GM12878 (cell line): ENCODE data around the gene TRAP1. TPM values are rescaled to one million over a fixed set of nuclear protein-coding genes. Genes with fewer than 3 reads are reported as not detected.

Source experiments
- ATAC-seq: fragments of 200-7000 bp; cut with Tn5 transposase; 3 replicates; pipeline ENCODE4 v1.9.1; 2020; ENCODE audit warnings: mild to moderate bottlenecking, moderate library complexity
- BruUV-seq: library from RNA; stranded (reverse); fragments of 400-500 nt; replicated peaks from 2 replicates; lab custom pipeline; 2021; lab: Mats Ljungman, UMichigan
- CTCF ChIA-PET: fragments of 300-600 bp; sonication (Branson Sonifier 250); formaldehyde crosslinking; extraction: SDS; loops from one replicate; lab custom pipeline; 2021; ENCODE audit warnings: inconsistent platforms; lab: Yijun Ruan, JAX
- POLR2A ChIA-PET: fragments of 350-600 bp; formaldehyde crosslinking; extraction: SDS; loops from one replicate; lab custom pipeline; 2021; ENCODE audit warnings: inconsistent platforms; lab: Charles Lee
- RAD21 ChIA-PET: fragments of 300-600 bp; sonication (Branson Sonifier 250); formaldehyde crosslinking; loops from one replicate; lab custom pipeline; 2023; ENCODE audit warnings: antibody characterized with exemption; ENCODE audit not compliant: unreplicated experiment; lab: Charles Lee
- SMC1A ChIA-PET: fragments of 300-600 bp; sonication (Branson Sonifier 250); formaldehyde crosslinking; loops from one replicate; lab custom pipeline; 2023; ENCODE audit not compliant: unreplicated experiment, uncharacterized antibody; lab: Charles Lee
- DNase-seq: peaks from one replicate; pipeline ENCODE4 v3.0.0-alpha.2; 2011; ENCODE audit warnings: low read depth, low spot score
- FAIRE-seq: peaks from 3 replicates; lab custom pipeline; 2011; peaks lifted over from hg19 to GRCh38; lab: Jason Lieb, UNC
- H2AFZ ChIP-seq: 2 replicates; pipeline ENCODE4 v1.6.0; 2011; ENCODE audit warnings: low read depth, low read length, control low read depth; ENCODE audit not compliant: control insufficient read depth
- H3K27ac ChIP-seq: 2 replicates; pipeline ENCODE4 v1.5.1; 2011; ENCODE audit warnings: control low read depth; ENCODE audit not compliant: control insufficient read depth, insufficient read depth
- H3K27me3 ChIP-seq, 2 experiments: replicated peaks in 1 of 2; 2 replicates each; pipeline versions ENCODE4 v1.6.0 to v1.6.1; 2011; ENCODE audit warnings: low read length in 1 of 2; ENCODE audit not compliant: control insufficient read depth in 2 of 2, insufficient read depth in 2 of 2
- H3K36me3 ChIP-seq, 2 experiments: 2 replicates each; pipeline ENCODE4 v1.5.1; 2011; ENCODE audit warnings: low read length in 1 of 2; ENCODE audit not compliant: control insufficient read depth in 2 of 2, insufficient read depth in 2 of 2
- H3K4me1 ChIP-seq: 2 replicates; pipeline ENCODE4 v1.6.1; 2011; ENCODE audit warnings: mild to moderate bottlenecking, low read length, moderate library complexity, mixed read lengths; ENCODE audit not compliant: control insufficient read depth, insufficient read depth
- H3K4me2 ChIP-seq: 2 replicates; pipeline ENCODE4 v1.6.0; 2011; ENCODE audit warnings: control low read depth; ENCODE audit not compliant: control insufficient read depth, insufficient read depth
- H3K4me3 ChIP-seq: fragments of 200-600 bp; sonication (generic); 2 replicates; pipeline ENCODE4 v1.5.1; 2016
- H3K79me2 ChIP-seq: 2 replicates; pipeline ENCODE4 v1.6.0; 2011; ENCODE audit warnings: low read length; ENCODE audit not compliant: control insufficient read depth, insufficient read depth
- H3K9ac ChIP-seq: 2 replicates; pipeline ENCODE4 v1.8.0; 2011; ENCODE audit warnings: low read length, control low read depth, mixed read lengths; ENCODE audit not compliant: control insufficient read depth, insufficient read depth
- H3K9me3 ChIP-seq: replicated peaks from 3 replicates; pipeline ENCODE4 v1.5.1; 2011; ENCODE audit warnings: mild to moderate bottlenecking, low read length; ENCODE audit not compliant: control insufficient read depth, insufficient read depth
- H4K20me1 ChIP-seq: 2 replicates; pipeline ENCODE4 v1.6.0; 2011; ENCODE audit not compliant: control insufficient read depth, insufficient read depth
- BCL3 ChIP-seq: IDR thresholded peaks from 2 replicates; pipeline ENCODE4 v1.6.1; 2011; ENCODE audit warnings: borderline replicate concordance, low read depth, mild to moderate bottlenecking, moderate library complexity, low read length; ENCODE audit not compliant: insufficient read depth, poor library complexity, severe bottlenecking
- EGR1 ChIP-seq, 2 experiments: IDR thresholded peaks; 1 replicate in 1 of 2; 2 replicates in 1 of 2; pipeline ENCODE4 v1.6.1; 2011 to 2012; ENCODE audit warnings: low read depth in 2 of 2, low read length in 2 of 2, borderline replicate concordance in 1 of 2, mild to moderate bottlenecking in 1 of 2, moderate library complexity in 1 of 2
- GABPA ChIP-seq: IDR thresholded peaks from 2 replicates; pipeline ENCODE4 v1.6.1; 2014; ENCODE audit warnings: antibody characterized with exemption, low read depth, mild to moderate bottlenecking, inconsistent platforms
- JUNB ChIP-seq: IDR thresholded peaks from 2 replicates; pipeline ENCODE4 v1.6.1; 2016; ENCODE audit warnings: antibody characterized with exemption, mild to moderate bottlenecking
- PAX5 ChIP-seq: IDR thresholded peaks from 2 replicates; pipeline ENCODE4 v1.6.1; 2011; ENCODE audit warnings: low read depth, low read length, borderline replicate concordance
- RBBP5 ChIP-seq: fragments of 200-600 bp; sonication (generic); conservative IDR thresholded peaks from 2 replicates; pipeline ENCODE4 v1.6.1; 2016
- RCOR1 ChIP-seq: conservative IDR thresholded peaks from 2 replicates; pipeline ENCODE4 v1.6.1; 2012; ENCODE audit warnings: low read depth, low read length, improper control_type of control experiment
- RELB ChIP-seq: fragments of 450-650 bp; IDR thresholded peaks from 2 replicates; pipeline ENCODE4 v1.6.1; 2017; ENCODE audit warnings: low read depth, mild to moderate bottlenecking, moderate library complexity
- SIX5 ChIP-seq: IDR thresholded peaks from 2 replicates; pipeline ENCODE4 v1.6.1; 2011; ENCODE audit warnings: mild to moderate bottlenecking, low read depth, low read length, moderate library complexity; ENCODE audit not compliant: severe bottlenecking
- SMARCA5 ChIP-seq: fragments of 450-650 bp; IDR thresholded peaks from 2 replicates; pipeline ENCODE4 v1.6.1; 2017; ENCODE audit warnings: mild to moderate bottlenecking
- SUPT20H ChIP-seq: IDR thresholded peaks from 2 replicates; pipeline ENCODE4 v1.6.1; 2011; ENCODE audit warnings: low read depth, mild to moderate bottlenecking, low read length, moderate library complexity, borderline replicate concordance; ENCODE audit not compliant: control insufficient read depth
- YY1 ChIP-seq: IDR thresholded peaks from 2 replicates; pipeline ENCODE4 v1.6.1; 2011; ENCODE audit warnings: low read depth, mild to moderate bottlenecking, low read length
- WGBS: methylation state at CpG from one replicate; pipeline ENCODE4 v1.1.6; 2016; ENCODE audit warnings: low lambda C conversion rate; ENCODE audit not compliant: insufficient replicate concordance, insufficient coverage; ENCODE audit errors: missing lambda C conversion rate; 5-methylcytosine and 5-hydroxymethylcytosine counted together
- in situ Hi-C: fragments of 300-500 bp; cut with MboI; formaldehyde crosslinking; loops from 9 replicates; pipeline ENCODE4 v1.14.3; 2018; ENCODE audit warnings: mixed read lengths
- intact Hi-C: fragments of 100-400 bp; cut with micrococcal nuclease; formaldehyde crosslinking; loops from one replicate; pipeline ENCODE4 v1.14.2; 2022; ENCODE audit not compliant: unreplicated experiment
- polyA plus RNA-seq, 11 experiments: library from polyadenylated mRNA; depleted of rRNA in 4 of 11; unstranded in 6 of 11; stranded (reverse) in 5 of 11; fragments of >200 nt; fragmentation: Nextera tagmentation in 4 of 11; fragmentation: Illumina TruSeq in 1 of 11; extraction: Ambion mirVana in 4 of 11; extraction: Trizol in 1 of 11; gene quantifications; 1 replicate in 1 of 11; 2 replicates in 10 of 11; pipeline versions ENCODE4 v1.2.1 to v1.2.3, GENCODE V29; 2011 to 2016; ENCODE audit warnings: inconsistent platforms in 2 of 11, missing spikeins in 2 of 11, low read depth in 1 of 11
- total RNA-seq, 4 experiments: library from RNA; depleted of rRNA in 3 of 4; stranded (reverse); fragments of >200 nt in 3 of 4; fragmentation: Illumina TruSeq in 1 of 4; extraction: Trizol in 1 of 4; gene quantifications; 2 replicates each; pipeline versions ENCODE4 v1.2.1 to v1.2.3, GENCODE V29; 2013 to 2021

The TRAP1 gene
- total and polyA plus RNA-seq, 10 of the 15 experiments (the other 5 are each of a cell fraction or from before 2014, with no cell fraction given): 16.3 to 442 (median 241) TPM

DNA sequence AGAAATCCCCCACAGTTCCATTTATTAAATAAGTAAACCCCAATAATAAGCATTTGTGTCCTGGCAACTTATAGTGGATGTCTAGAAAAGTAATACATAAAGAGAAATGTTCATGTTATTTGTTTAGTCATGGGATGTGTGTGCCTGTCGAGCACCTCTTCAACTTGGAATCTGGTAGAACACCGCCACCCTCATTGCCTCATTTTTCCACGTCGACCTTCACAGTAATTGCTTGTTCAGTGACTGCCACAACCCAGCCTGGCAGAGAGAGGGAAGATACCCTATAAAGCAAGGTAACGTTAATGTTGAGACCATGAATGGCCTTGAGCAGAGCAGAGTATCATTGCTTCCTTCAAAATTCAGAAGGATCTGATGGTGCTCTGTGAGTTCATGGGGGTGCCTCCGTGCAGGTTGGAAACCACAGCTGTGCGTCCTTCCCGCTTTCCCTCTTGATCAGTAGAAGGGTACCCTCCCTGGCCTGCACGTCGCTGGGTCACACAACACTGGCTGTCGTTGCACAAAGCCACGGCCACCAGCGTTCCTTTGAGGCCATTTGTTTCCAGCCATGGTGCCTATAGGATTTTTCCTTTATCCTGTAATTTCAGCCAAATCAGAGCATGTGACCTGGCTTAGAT lies 66.6 kb downstream of the TRAP1 start:
- POLR2A ChIA-PET: no interaction called here
- H3K4me2 ChIP-seq: no peak overlapping the region
- H3K9ac ChIP-seq: no peak overlapping the region
- no peak overlapping the region for H3K27ac ChIP-seq
- no peaks in the 10 kb centered on the region for H4K20me1 ChIP-seq
- RAD21 ChIA-PET: no interaction called here
- H3K9me3 ChIP-seq: no peaks in the 10 kb centered on the region
- DNase-seq (no peak), FAIRE-seq (no peak), ATAC-seq (no peak)
- WGBS: 93% methylated on average over 13 of the region's 13 CpGs
- intact Hi-C loops: no loop called here
- SMC1A ChIA-PET: interaction anchor here (0.7 kb wide), 1 partner anchor 126 kb away, joined by 3 read pairs; no protein-coding TSS in a partner anchor
- H3K4me1 ChIP-seq: no peaks in the 10 kb centered on the region
- no peak for TF ChIP-seq JUNB
- no peak for TF ChIP-seq RBBP5
- TF ChIP-seq RELB: no peak
- TF ChIP-seq YY1: no peak
- no peak for TF ChIP-seq SUPT20H
- TF ChIP-seq BCL3: no peak
- TF ChIP-seq SMARCA5: no peak
- no peak for TF ChIP-seq EGR1 (IDR thresholded peaks at IDR 0.05; ENCODE audit: borderline replicate concordance in 1 of 2, low read depth in 2 of 2, low read length in 2 of 2)
- TF ChIP-seq GABPA: no peak
- TF ChIP-seq RCOR1: no peak
- no peak for TF ChIP-seq SIX5
- no peak for TF ChIP-seq PAX5
- no TSS peak for BruUV-seq
- CTCF ChIA-PET: interaction anchor here (0.7 to 1.0 kb wide), 2 partner anchors 11 to 647 kb away, joined by 3 to 4 read pairs; no protein-coding TSS in a partner anchor
- H3K4me3 ChIP-seq: no peak overlapping the region
- no peaks in the 10 kb centered on the region for H3K27me3 ChIP-seq
- peaks cover 7 to 9% of the 10 kb centered on the region in 2 experiments; a peak in 3 of 4 replicates for H3K36me3 ChIP-seq
- in situ Hi-C loops: no loop called here
- H3K79me2 ChIP-seq: no peaks in the 10 kb centered on the region
- H2AFZ ChIP-seq: no peak overlapping the region
